GM12801 (cell line): ENCODE data around the gene NENF.

Source experiments
- CTCF ChIP-seq: IDR thresholded peaks from one replicate; pipeline ENCODE4 v1.5.1; 2011; ENCODE audit warnings: control low read depth; ENCODE audit not compliant: insufficient read length; ENCODE audit errors: extremely low read depth

The NENF gene

GRCh38 chr1:212432661-212433576 lies at the start of gene NENF:
Gene NENF, plus strand, starts transcription at chr1:212432920. Its CDS starts 24 bp downstream, at chr1:212432944.
- no peak for TF ChIP-seq CTCF

- no peak for TF ChIP-seq CTCF
Measured at GRCh38 chr1:212386029-212386428, 46.7 kb upstream of the NENF start.

GRCh38 chr1:212388985-212389716 lies 43.6 kb upstream of the NENF start:
- TF ChIP-seq CTCF: no peak

- TF ChIP-seq CTCF: no peak
Measured at GRCh38 chr1:212396638-212397037, 36.1 kb upstream of the NENF start.

GRCh38 chr1:212397171-212397570 lies 35.5 kb upstream of the NENF start:
- TF ChIP-seq CTCF: no peak

- TF ChIP-seq CTCF: no peak
Measured at GRCh38 chr1:212401042-212401441, 31.7 kb upstream of the NENF start.

- TF ChIP-seq CTCF: no peak
Measured at GRCh38 chr1:212401838-212402582, 30.7 kb upstream of the NENF start.
